Fibroblast of pulmonary artery (primary cell): ENCODE data around the gene TRPC3.

ENCODE experiments used
- DNase-seq: peaks from one replicate; pipeline ENCODE4 v3.0.0-alpha.2; 2010; ENCODE audit warnings: low read depth
- H3K4me3 ChIP-seq: replicated peaks from 2 replicates; pipeline ENCODE4 v1.5.1; 2011; ENCODE audit warnings: low read depth, mild to moderate bottlenecking, control low read depth, low read length, moderate library complexity
- TF ChIP-seq, protein P1 (sequence below): IDR thresholded peaks from 2 replicates; pipeline ENCODE4 v1.5.1; 2011; ENCODE audit warnings: mild to moderate bottlenecking, control low read depth, low read length, inconsistent platforms; ENCODE audit errors: missing control alignments

The TRPC3 gene

DNA sequence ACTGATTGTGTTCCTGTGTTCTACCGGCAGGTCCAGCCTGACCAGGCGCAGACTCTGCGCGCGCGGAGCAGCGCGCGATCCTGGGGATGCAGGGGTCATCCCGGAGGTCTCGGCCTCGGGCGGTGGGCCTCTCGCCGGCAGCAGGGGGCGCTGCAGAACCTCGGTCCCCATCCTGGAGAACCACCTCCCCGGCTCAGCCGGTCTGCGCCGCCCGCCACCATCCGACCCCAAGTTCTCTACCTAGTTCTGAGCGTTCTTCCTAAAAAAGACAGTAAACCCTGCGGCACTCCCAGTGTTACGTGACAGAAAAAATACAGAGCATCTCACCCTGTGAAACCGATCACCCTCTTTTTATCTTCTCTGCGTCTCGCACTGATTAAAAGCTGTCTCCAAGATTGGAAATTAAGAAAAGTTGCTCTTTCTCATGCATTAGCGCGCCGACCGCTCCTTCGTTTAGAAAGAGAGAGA lies 1.6 kb downstream of the TRPC3 start:
- H3K4me3 ChIP-seq, result peak overlapping the region; percentile 42
- TF ChIP-seq, protein P1, sequence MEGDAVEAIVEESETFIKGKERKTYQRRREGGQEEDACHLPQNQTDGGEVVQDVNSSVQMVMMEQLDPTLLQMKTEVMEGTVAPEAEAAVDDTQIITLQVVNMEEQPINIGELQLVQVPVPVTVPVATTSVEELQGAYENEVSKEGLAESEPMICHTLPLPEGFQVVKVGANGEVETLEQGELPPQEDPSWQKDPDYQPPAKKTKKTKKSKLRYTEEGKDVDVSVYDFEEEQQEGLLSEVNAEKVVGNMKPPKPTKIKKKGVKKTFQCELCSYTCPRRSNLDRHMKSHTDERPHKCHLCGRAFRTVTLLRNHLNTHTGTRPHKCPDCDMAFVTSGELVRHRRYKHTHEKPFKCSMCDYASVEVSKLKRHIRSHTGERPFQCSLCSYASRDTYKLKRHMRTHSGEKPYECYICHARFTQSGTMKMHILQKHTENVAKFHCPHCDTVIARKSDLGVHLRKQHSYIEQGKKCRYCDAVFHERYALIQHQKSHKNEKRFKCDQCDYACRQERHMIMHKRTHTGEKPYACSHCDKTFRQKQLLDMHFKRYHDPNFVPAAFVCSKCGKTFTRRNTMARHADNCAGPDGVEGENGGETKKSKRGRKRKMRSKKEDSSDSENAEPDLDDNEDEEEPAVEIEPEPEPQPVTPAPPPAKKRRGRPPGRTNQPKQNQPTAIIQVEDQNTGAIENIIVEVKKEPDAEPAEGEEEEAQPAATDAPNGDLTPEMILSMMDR, result peak; percentile 54
- DNase-seq, result peak; percentile 57

DNA sequence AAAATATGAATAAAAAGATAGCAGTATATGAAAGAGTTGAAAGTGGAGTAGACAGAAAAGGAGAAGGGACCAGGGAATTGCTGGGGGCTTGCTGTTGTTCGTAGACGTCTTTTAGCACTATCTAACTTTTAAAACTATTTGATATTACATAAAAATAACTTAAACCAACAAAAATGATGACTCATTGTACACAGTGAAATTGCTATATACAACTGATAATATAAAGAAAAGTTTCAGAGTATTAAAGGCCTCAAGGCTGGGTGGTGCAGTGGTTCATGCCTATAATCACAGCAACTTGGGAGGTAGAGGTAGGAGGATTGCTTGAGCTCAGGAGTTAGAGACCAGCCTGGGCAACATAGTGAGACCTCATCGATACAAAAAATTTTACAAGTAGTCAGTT lies 5.2 kb downstream of the TRPC3 start:
- TF ChIP-seq, protein P1, result no peak
- no peak overlapping the region for H3K4me3 ChIP-seq
- DNase-seq, result no peak

DNA sequence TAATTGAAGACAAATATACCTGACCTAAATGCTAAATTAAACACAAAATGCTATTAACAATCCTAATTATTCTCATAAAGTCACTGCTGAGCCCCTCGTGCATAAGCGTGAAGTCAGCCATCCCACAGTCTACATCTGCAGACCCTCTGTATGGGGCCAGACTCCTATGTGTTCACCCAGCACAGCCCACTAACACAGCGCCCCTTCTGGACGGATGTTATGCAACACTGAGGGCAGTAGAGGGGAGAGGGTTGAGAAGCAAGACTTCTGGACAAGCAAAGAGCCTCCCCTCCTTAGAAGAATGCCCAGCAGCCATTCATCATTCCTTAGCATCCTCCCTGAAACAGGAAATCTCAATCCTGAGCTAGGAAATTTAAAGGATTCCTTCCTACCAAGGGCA lies 7.9 kb downstream of the TRPC3 start:
- TF ChIP-seq, protein P1, result peak; percentile 37
- DNase-seq, result no peak
- H3K4me3 ChIP-seq, result no peak overlapping the region

DNA sequence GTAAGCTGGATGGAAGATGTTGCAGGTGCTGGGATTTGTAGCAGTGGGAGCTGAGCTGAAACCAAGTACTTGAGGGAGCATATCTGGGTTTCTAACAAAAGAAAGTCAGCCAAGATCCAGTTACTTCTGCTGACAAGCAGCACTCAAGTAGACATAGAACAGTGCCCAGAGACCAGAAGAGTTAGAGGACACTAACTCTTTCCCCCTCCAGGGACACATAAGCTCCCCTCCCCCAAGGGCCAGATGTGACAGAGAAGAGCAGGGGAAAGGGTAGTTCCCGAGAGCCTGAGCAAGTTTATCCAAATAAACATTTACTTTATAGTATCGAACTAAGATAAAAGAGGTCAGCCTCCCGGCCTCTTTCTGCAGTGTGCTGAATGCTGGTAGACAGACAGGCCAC lies 12.2 kb downstream of the TRPC3 start:
- H3K4me3 ChIP-seq, result no peak overlapping the region
- DNase-seq, result no peak
- TF ChIP-seq, protein P1, result no peak

DNA sequence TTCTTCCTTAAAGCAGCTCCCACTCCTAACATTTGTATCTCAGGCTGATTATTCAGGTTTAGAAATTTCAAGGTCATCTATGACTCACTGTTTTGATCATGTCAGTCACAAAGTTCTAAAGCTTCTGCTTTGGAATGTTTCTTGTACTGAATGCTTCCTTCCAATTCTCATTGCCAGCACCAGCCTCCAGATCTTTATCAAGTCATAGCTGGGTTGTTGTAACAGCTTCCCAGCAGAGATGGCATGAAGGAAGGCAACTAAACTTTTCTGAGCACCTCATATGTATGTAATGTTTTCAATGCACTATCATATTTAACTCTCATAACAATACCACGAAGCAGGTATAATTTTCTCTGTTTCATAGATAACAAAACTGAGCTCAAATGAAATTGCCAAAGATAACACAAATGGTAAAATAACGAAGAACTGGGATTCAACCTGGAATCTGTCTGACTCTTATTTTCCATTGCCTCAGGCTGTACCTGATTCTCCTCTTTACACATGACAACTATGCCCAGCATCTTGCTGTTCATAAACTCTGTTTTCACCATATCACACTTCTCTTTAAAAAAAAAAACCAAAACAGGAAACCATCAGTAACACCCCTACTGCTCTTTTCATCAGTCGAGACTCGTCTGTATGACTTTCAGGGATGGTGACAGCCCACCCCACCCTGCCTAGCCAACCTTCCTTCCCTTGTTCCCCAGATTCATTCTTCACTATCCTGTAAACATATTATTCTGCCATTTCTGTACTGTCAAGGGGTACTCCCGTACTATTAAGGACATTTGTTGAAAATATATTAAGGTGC lies 13.4 kb downstream of the TRPC3 start:
- no peak overlapping the region for H3K4me3 ChIP-seq
- TF ChIP-seq, protein P1, result no peak
- DNase-seq, result no peak

DNA sequence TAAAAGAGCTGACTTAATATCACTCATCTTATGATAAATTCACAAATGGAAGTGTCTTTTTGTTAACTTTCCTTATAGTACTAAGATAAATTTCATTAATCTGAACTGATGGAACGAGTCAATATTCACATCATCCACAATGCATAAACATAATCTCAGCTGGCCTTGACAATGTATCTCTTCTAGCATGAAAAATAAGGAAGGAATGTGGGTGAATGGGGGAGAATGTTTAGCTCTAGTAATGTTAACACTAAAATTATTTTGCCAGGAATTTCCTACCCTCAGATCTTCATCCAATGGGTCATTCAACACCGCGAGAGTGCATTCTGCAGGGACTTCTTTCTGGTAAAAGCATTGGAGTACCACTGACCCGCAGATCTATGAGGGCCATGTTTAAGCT lies 15.8 kb downstream of the TRPC3 start:
- no peak for DNase-seq
- H3K4me3 ChIP-seq, result no peak overlapping the region
- TF ChIP-seq, protein P1, result no peak

DNA sequence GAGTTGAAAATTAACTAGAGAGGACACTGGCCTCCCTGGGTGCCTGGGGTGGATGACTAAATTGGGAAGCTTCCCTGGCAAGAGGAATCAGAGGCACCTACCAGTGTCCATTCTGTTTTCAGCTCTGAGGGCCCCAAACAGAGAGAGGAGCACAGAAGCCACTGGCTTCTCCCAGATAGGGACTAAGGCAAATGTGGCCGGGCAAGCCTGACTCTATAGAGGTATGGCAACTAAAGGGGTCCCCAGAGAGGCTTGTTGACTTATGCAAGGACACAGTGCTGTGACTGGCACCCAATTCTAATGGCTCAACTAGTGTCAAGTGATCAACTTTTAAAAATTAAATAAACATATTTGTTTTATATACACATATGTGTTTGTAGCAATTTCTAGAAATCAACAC lies 17.2 kb downstream of the TRPC3 start:
- TF ChIP-seq, protein P1, result no peak
- no peak overlapping the region for H3K4me3 ChIP-seq
- DNase-seq, result no peak
